Measurements from ENCODE around the gene EED. TPM values are rescaled to one million over a fixed set of nuclear protein-coding genes. Genes with fewer than 3 reads are reported as not detected.
"Not testable (repeated sequence)": the region's sequence is repeated elsewhere in the genome, so short reads cannot be mapped to it uniquely, and the experiment has no call there.

The EED gene
- total RNA-seq, 1 donor from 2014 or later, result 16.5 TPM

- DNase-seq (ENCODE audit: extremely low read depth, low read depth, low spot score), result not testable (repeated sequence)
Measured at GRCh38 chr11:86289508-86290280, 45.1 kb downstream of the EED start.

- DNase-seq (ENCODE audit: extremely low read depth, low read depth, low spot score), result no peak
Measured at GRCh38 chr11:86291466-86292262, 47.1 kb downstream of the EED start.

DNA sequence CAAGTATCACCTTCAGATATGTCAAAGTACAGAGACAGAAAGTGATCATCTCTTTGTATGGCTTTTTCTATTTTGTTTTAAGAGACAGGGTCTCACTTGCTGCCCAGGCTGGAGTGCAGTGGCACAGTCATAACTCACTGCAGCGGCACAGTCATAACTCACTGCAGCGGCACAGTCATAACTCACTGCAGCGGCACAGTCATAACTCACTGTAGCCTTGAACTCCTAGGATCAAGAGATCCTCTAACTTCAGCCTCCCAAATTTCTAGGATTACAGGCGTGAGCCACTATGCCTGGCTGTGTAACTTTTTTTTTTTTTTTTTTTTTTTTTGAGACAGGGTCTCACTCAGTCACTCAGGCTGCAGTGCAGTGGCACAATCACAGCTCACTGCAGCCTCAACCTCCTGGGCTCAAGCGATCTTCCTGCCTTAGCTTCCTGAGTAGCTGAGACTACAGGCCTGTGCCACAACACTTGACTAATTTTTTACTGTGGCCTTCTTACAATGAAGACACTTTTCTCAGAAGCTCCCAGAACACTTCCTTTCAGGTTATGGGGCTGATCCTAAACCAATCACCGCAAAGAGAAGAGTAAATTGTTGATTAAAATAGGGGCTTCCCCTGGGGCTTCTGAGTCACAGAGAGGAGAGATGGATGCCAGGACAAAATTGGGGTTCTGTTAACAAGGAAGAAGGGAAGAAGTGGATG lies 48.5 kb downstream of the EED start:
- no peak for DNase-seq (ENCODE audit: extremely low read depth, low read depth, low spot score)

- no peak for DNase-seq (ENCODE audit: extremely low read depth, low read depth, low spot score)
Measured at GRCh38 chr11:86294026-86294425, 49.5 kb downstream of the EED start.

DNA sequence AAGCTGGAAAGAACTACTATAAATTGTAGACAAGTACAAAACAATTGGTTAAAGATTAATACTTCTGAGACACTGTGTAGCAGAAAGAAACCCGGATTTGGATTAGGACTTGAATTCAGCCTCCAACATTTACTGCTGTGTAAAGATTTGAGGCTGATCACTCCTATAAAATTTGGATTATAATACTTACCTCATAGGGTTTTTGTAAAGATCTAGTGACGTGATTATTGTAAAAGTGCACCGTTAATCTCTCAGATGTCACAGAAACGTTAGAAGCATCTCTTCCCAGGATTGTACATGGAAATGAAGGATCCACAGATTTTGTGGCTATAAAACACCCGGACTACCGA lies 57.2 kb downstream of the EED start:
- no peak for DNase-seq (ENCODE audit: extremely low read depth, low read depth, low spot score)

DNA sequence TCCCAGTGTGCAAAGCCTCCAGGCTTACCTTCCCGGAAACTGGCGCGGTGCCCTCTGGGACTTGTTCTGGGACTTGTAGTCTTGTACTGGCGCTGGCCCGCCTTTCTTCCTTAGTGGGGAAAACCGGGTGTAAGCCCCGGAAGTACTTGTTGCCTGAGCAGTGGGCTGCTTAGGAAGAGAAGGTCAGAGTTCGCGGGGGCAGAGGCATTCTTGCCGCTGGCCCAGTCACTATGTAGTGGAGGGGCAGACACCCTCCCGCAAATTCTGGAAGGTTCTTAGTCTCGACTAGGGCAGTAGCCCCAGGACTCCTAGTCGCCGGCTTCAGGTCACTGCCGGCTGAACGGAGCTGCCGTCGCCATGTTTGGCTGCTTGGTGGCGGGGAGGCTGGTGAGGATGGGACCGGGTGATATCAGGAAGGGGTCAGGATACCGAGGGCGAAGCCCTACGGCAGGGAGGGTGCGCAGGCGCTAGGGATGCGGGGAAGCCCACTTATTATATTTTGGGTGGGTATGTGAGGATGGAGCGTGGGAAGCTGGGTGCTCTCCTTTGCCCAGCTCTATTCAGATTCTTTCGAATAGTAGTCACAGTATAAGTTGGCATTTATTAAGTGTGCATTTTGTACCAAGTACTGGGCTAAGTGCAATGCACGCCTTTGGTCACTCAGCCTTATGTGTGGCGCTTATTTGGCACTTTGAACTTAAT lies 57.7 kb downstream of the EED start, which contains the start of gene HIKESHI:
TSS of gene HIKESHI (plus strand) at position 149 of the 702 bp plus-strand sequence. CDS start at position 358, 209 bp downstream.
- peak; percentile 91 for DNase-seq (ENCODE audit: extremely low read depth, low read depth, low spot score)

GRCh38 chr11:86303257-86303656 lies 58.7 kb downstream of the EED start:
- DNase-seq (ENCODE audit: extremely low read depth, low read depth, low spot score), result no peak

DNA sequence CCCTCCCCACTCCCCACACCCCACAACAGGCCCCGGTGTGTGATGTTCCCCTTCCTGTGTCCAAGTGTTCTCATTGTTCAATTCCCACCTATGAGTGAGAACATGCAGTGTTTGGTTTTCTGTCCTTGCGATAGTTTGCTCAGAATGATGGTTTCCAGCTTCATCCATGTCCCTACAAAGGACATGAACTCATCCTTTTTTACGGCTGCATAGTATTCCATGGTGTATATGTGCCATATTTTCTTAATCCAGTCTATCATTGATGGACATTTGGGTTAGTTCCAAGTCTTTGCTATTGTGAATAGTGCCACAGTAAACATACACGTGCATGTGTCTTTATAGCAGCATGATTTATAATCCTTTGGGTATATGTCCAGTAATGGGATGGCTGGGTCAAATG lies 64.2 kb downstream of the EED start:
- DNase-seq (ENCODE audit: extremely low read depth, low read depth, low spot score), result not testable (repeated sequence)

GRCh38 chr11:86313793-86314192 lies 69.2 kb downstream of the EED start:
- no peak for DNase-seq (ENCODE audit: extremely low read depth, low read depth, low spot score)

DNA sequence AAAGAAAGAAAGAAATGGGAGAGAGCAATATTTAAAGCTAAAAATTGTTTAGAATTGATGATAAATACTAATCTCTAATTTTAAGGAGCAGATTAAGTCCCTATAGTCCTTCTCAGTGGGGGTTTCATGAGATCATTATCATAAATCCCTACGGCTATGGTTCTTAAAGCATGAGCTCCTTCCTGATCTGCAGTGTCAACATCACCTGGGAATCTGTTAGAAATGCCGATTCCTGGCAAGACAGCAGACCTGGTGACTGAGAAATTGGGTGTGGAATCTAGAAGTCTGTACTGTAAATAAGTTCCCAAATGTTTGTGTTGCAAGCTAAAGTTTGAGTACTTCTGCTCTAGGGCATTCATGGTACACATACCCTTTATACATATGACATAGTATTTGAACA lies 70.1 kb downstream of the EED start:
- DNase-seq (ENCODE audit: extremely low read depth, low read depth, low spot score), result no peak

Other genes starting within 250 kb of the EED start
- gene PICALM, start 175.7 kb upstream of the EED start, total RNA-seq, result 181 and 286 TPM in 2 replicates
- 31.8 and 46.5 TPM in 2 replicates for gene HIKESHI, start 57.5 kb downstream of the EED start, total RNA-seq
- 0.73 and 2.8 TPM in 2 replicates for gene CCDC81, start 130.1 kb downstream of the EED start, total RNA-seq

Measured in glomerular endothelial cell (primary cell).